Coronary artery (tissue), 2 donors: ENCODE data around the gene PRR36.
A peak's percentile ranks its signal among the peaks of the same experiment; 100 is the strongest.

ENCODE experiments used
- DNase-seq: peaks from one replicate; pipeline ENCODE4 v3.0.0-alpha.2; 2017; ENCODE audit warnings: low spot score
- H3K27ac ChIP-seq, 2 donors: fragments of 200-600 bp; sonication (generic); one replicate each; pipeline ENCODE4 v1.5.1; 2016 to 2019
- H3K4me3 ChIP-seq: fragments of 200-600 bp; sonication (generic); 2 replicates; pipeline ENCODE4 v1.5.1; 2016; ENCODE audit warnings: mild to moderate bottlenecking, moderate library complexity
- TF ChIP-seq, protein P1 (sequence below): fragments of 200-600 bp; sonication (generic); IDR thresholded peaks from one replicate; pipeline ENCODE4 v1.5.1; 2019; ENCODE audit warnings: antibody characterized with exemption

Gene PRR36

DNA sequence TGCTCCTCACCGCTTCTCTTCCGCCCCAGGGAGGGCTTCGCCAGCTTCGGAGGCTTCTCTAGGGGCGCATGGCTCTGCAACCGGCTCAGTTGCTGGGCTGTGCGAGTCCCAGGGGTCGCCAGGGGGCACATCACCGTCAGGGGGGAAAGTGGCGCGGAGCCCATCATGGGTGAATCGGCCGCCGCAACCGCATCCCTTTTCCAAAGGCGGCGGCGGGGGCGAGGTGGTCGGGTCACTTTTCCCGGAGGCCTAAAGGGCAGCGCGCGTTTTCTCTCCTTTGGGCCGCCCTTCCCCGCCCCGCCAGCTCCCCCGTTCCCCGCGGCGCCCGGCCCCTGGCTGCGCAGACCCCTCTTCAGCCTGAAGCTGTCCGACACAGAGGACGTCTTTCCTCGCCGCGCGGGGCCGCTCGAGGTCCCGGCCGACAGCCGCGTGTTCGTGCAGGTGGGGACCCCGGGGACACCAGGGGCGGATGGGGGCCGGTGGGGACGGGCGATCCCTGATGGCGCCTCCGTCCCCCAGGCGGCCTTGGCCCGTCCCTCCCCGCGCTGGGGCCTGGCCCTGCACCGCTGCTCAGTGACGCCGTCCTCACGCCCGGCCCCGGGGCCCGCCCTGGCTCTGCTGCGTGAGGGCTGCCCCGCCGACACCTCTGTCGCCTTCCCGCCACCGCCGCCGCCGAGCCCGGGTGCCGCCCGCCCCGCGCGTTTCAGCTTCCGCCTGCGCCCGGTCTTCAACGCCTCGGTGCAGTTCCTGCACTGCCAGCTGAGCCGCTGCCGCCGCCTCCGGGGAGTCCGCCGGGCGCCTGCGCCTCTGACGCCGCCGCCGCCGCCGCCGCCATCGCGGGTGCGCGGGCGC, 42.1 kb upstream of the PRR36 start:
- peak overlapping the region; percentile 73 for H3K4me3 ChIP-seq
- TF ChIP-seq, protein P1, sequence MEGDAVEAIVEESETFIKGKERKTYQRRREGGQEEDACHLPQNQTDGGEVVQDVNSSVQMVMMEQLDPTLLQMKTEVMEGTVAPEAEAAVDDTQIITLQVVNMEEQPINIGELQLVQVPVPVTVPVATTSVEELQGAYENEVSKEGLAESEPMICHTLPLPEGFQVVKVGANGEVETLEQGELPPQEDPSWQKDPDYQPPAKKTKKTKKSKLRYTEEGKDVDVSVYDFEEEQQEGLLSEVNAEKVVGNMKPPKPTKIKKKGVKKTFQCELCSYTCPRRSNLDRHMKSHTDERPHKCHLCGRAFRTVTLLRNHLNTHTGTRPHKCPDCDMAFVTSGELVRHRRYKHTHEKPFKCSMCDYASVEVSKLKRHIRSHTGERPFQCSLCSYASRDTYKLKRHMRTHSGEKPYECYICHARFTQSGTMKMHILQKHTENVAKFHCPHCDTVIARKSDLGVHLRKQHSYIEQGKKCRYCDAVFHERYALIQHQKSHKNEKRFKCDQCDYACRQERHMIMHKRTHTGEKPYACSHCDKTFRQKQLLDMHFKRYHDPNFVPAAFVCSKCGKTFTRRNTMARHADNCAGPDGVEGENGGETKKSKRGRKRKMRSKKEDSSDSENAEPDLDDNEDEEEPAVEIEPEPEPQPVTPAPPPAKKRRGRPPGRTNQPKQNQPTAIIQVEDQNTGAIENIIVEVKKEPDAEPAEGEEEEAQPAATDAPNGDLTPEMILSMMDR: no peak
- no peak for DNase-seq
- peak overlapping the region in 1 of 2 donors; percentile 64 for H3K27ac ChIP-seq

DNA sequence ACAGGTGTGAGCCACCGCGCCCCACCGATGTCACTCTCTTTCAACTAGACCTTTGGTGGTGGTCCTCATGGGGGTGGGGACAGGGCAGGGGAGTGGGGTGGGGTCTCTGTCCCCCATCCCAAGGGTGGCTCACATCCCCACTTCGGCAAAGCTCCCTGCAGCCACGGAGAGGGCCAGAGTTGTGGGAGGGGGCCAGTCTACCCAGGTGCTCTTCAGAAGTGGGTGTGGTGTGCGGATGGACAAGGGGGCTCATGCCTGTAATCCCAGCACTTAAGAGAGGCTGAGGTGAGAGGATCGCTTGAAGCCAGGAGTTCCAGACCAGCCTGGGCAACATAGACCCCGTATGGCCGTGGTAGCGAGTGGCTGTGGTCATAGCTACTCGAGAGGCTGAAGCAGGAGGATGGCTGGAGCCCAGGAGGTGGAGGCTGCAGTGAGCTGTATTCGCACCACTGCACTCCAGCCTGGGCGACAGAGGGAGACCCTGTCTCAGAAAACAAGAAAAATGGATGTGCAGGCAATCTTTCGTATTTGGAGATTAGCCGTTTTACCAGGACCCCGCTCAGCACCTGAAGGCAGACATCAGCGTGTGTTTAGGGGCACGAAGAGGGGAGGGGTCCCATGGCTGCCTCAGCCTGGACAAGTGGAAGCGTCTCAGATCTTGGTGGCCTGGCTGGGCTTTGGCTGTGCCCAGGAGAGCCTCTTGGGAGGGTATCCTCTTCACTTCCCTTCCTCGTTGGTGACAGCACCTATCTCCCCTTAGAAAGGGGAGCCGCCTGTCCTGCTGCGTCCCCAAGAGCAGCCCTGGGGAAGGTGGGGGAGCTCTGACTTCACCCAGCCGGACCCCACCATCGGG, 41.3 kb upstream of the PRR36 start:
- Histone ChIP-seq H3K27ac (no peak overlapping the region), H3K4me3 (peak overlapping the region; percentile 73)
- DNase-seq: no peak
- TF ChIP-seq, protein P1: no peak

DNA sequence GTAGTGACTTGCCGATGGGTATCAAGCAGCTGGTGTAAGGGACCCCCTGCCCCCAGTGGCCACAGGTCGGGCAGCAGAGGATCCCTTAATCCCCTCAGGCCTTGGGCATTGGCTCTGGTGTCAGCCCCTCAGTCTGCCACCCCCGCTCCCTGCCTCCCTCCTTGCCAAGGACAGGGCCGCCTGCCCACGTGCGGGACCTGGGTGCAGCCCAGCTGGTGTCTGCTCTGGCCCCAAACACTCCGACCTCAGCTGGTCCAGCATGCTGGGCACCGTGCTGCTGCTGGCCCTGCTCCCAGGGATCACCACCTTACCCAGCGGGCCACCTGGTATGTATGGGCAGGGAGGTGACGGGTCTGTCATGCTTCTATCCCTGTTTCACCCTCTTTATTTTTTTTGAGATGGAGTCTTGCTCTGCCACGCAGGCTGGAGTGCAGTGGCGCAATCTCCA, 40.4 kb upstream of the PRR36 start, which contains the start of gene TGFBR3L:
Gene TGFBR3L (plus strand): TSS at position 233 of the 448 bp plus-strand sequence.
- H3K27ac ChIP-seq: no peak within 1 kb of the TSS
- TF ChIP-seq, protein P1: no peak
- DNase-seq: no peak
- H3K4me3 ChIP-seq: no peak within 1 kb of the TSS

DNA sequence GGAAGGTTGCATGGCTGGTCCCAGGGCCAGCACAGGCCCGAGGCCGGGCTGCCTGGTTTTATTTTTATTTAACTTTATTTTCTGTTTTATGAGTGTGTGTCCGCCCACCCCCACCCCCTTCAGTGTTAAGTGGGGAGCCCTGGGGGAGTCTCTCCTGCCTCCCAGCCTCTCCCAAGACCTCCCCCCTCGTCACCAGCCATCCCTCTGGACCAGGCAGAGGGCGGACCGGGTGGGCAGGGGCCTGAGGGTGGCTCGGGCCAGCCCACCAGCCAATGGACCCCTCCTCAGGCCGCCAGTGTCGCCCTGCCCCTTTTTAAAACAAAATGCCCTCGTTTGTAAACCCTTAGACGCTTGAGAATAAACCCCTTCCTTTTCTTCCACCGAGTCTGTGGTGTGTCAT, 39.9 kb upstream of the PRR36 start:
- DNase-seq: no peak
- Histone ChIP-seq H3K4me3 (no peak overlapping the region), H3K27ac (no peak overlapping the region)
- TF ChIP-seq, protein P1: no peak

DNA sequence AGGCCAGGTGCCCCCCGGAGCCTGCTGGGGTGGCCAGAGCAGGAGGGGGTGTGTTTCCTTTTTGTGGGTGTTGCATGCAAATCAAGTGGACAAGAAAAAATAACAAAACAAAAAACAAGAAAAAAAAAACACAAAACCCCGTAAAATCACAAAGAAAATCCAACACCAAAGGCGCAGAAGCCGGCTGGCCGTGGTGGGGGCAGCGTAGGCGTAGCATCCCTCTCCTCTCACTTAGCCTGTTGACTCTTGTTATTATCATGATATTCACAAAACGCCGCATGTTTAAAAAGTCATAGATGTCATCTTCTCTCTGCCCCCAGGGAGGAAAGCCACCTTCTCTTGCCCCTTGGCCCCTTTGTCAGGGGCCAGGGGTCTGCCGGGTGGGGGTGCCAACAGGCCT, 39.5 kb upstream of the PRR36 start:
- H3K4me3 ChIP-seq: no peak overlapping the region
- TF ChIP-seq, protein P1: no peak
- no peak overlapping the region for H3K27ac ChIP-seq
- DNase-seq: no peak

DNA sequence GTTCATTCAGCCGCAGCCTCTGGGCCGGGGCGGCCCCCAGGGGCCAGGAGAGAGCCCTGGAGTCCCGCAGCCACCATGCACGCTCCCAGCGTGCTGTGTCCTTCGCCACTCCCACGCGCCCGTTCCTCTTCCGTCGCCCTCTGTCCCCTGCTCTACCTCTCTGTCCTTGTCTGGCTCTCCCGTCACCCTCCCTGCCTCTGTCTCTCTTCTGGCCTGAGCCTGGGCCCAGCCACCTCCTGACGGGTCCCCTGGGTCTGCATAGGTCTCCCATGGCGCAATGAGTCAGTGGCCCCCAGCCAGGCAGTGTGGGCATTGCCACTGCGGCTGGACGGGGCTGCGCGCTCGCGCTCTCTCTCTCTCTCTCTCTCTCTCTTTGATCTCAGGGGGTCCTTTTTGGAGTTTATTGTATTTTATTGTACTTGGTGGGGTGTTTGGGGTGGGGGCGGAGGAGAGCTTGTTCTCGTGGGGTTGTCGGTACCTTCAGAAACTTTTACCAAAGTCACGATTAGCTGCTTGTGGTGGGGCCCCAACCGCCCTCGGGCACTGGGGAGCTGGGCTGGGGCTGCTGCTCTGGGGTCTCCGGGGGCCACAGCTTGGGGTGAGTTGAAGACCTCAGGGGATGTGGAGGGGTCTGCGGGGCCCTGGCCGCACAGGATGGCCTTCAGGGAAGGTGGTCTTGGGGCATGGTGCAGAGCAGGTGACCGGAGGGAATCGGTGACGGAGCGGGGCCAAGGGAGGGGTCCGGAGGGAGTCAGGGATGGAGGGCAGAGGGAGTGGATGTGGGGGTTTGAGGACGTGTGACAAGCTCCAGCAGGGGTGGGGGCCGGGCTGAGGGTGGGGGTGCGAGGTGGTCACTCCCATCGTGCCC, 38.7 kb upstream of the PRR36 start:
- H3K27ac ChIP-seq: no peak overlapping the region
- H3K4me3 ChIP-seq: no peak overlapping the region
- TF ChIP-seq, protein P1: no peak
- no peak for DNase-seq
